NCI-H128 (cell line): ENCODE data around the gene CDH5.

Experiments used
- DNase-seq: peaks from one replicate; lab custom pipeline; 2025; ENCODE audit not compliant: unreplicated experiment; lab: John Stamatoyannopoulos, UW

CDH5 gene

GRCh38 chr16:66390346-66391108 is 24.0 kb downstream of the CDH5 start:
- DNase-seq, result no peak

- no peak for DNase-seq
These were observed 25.5 kb downstream of the CDH5 start for GRCh38 chr16:66391726-66392670.

GRCh38 chr16:66395806-66396555 is 29.5 kb downstream of the CDH5 start:
- DNase-seq, result no peak

GRCh38 chr16:66397736-66398433 is 31.4 kb downstream of the CDH5 start:
- DNase-seq, result no peak

- no peak for DNase-seq
These were observed 32.5 kb downstream of the CDH5 start for GRCh38 chr16:66399031-66399430.

GRCh38 chr16:66399930-66400329 is 33.4 kb downstream of the CDH5 start:
- DNase-seq, result no peak

GRCh38 chr16:66400503-66401380 is 34.3 kb downstream of the CDH5 start:
- DNase-seq, result no peak

- DNase-seq, result no peak
These were observed 35.1 kb downstream of the CDH5 start for GRCh38 chr16:66401610-66402009.

GRCh38 chr16:66402166-66402565 is 35.7 kb downstream of the CDH5 start:
- DNase-seq, result no peak

- DNase-seq, result no peak
These were observed 36.2 kb downstream of the CDH5 start for GRCh38 chr16:66402591-66403230.

- DNase-seq, result no peak
These were observed 37.1 kb downstream of the CDH5 start for GRCh38 chr16:66403531-66404145.

GRCh38 chr16:66405057-66405783 is 38.7 kb downstream of the CDH5 start:
- DNase-seq, result no peak

- no peak for DNase-seq
These were observed 40.2 kb downstream of the CDH5 start for GRCh38 chr16:66406534-66407221.

GRCh38 chr16:66408163-66409048 is 41.9 kb downstream of the CDH5 start:
- DNase-seq, result no peak

GRCh38 chr16:66409156-66409555 is 42.7 kb downstream of the CDH5 start:
- no peak for DNase-seq

- no peak for DNase-seq
These were observed 45.7 kb downstream of the CDH5 start for GRCh38 chr16:66412182-66412581.

GRCh38 chr16:66414891-66415290 is 48.4 kb downstream of the CDH5 start:
- no peak for DNase-seq
